Esophagus muscularis mucosa (tissue), 3 donors: ENCODE data around the gene TSFM.

Experiments
- EP300 ChIP-seq: sonication (generic); formaldehyde crosslinking; IDR thresholded peaks from one replicate; pipeline ENCODE4 v1.6.1; 2017; ENCODE audit warnings: antibody characterized with exemption
- TF ChIP-seq, protein P1 (sequence below), 3 experiments: fragments of 200-600 bp in 2 of 3; fragments of 450-650 bp in 1 of 3; sonication (generic) in 2 of 3; IDR thresholded peaks; one replicate each; pipeline ENCODE4 v1.5.1; 2017 to 2019; ENCODE audit warnings: antibody characterized with exemption in 3 of 3, mild to moderate bottlenecking in 2 of 3, moderate library complexity in 1 of 3

DNA sequence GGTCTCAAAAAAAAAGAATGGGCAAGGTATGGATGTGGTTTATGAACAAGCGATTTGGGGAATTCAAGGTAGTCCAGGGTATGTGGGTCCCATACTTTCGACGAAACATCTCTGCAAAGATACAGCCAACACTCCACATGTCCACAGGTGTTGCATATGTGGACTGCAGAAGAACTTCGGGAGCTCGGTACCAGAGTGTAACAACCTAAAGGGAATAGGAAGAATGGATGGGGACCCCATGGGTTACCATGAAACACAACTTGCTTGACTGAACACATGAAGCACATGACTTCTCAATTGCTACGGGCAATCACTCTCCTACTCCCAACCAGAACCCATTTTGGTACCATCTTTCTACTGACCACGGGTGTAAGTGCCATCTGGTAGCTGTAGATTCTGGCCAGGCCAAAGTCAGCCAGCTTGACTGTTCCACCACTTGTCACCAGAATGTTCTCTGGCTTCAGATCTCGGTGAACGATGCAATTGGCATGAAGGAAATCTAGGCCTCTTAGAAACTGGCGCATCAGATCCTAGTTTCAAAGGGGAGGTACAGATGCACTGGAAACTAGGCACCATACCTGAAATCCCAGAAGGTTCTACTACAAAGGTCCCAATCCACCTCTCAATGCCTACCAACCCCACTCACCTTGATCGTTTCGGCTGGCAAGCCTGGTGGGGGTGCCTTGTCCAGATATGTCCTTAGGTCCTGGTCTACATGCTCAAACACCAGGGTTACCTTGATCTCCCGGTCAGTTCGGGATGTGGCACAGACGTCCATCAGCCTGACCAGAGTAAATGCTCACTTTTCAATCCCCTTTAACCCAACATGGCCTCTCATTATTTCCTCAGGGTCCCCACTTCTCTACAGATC is 31.8 kb upstream of the TSFM start:
- TF ChIP-seq, protein P1, sequence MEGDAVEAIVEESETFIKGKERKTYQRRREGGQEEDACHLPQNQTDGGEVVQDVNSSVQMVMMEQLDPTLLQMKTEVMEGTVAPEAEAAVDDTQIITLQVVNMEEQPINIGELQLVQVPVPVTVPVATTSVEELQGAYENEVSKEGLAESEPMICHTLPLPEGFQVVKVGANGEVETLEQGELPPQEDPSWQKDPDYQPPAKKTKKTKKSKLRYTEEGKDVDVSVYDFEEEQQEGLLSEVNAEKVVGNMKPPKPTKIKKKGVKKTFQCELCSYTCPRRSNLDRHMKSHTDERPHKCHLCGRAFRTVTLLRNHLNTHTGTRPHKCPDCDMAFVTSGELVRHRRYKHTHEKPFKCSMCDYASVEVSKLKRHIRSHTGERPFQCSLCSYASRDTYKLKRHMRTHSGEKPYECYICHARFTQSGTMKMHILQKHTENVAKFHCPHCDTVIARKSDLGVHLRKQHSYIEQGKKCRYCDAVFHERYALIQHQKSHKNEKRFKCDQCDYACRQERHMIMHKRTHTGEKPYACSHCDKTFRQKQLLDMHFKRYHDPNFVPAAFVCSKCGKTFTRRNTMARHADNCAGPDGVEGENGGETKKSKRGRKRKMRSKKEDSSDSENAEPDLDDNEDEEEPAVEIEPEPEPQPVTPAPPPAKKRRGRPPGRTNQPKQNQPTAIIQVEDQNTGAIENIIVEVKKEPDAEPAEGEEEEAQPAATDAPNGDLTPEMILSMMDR (IDR thresholded peaks at IDR 0.05), result no peak
- no peak for TF ChIP-seq EP300
